HepG2 (cell line): ENCODE data around the gene PPP1R9A. TPM values are rescaled to one million over a fixed set of nuclear protein-coding genes. Genes with fewer than 3 reads are reported as not detected.

Experiments
- ARNT2 ChIP-seq: sonication (generic); formaldehyde crosslinking; IDR thresholded peaks from 2 replicates; pipeline ENCODE4 v1.8.0; 2022; ENCODE audit warnings: mild to moderate bottlenecking, low read depth, missing genetic modification reagents, moderate library complexity
- FOXA1 ChIP-seq, 2 experiments: fragments of 450-650 bp in 1 of 2; sonication (generic) in 1 of 2; formaldehyde crosslinking in 1 of 2; IDR thresholded peaks; 2 replicates each; pipeline versions ENCODE4 v1.4.0 to v1.6.1; 2016 to 2020; ENCODE audit warnings: missing genetic modification reagents in 1 of 2
- FOXP4 ChIP-seq: sonication (generic); formaldehyde crosslinking; IDR thresholded peaks from 2 replicates; pipeline ENCODE4 v1.4.0; 2020; ENCODE audit warnings: missing genetic modification reagents
- GATAD2A ChIP-seq: IDR thresholded peaks from 2 replicates; pipeline ENCODE4 v1.6.1; 2016
- GRHL1 ChIP-seq: sonication (generic); formaldehyde crosslinking; conservative IDR thresholded peaks from 2 replicates; pipeline ENCODE4 v1.8.0; 2022; ENCODE audit warnings: missing genetic modification reagents
- HHEX ChIP-seq: IDR thresholded peaks from 2 replicates; pipeline ENCODE4 v1.6.1; 2016; ENCODE audit warnings: control low read depth
- ISL2 ChIP-seq: sonication (generic); formaldehyde crosslinking; IDR thresholded peaks from 2 replicates; pipeline ENCODE4 v1.5.0; 2020; ENCODE audit warnings: missing genetic modification reagents
- KMT2B ChIP-seq: IDR thresholded peaks from 2 replicates; pipeline ENCODE4 v1.6.1; 2016; ENCODE audit warnings: missing genetic modification reagents, missing compliant biosample characterization
- NKX3-1 ChIP-seq: sonication (generic); formaldehyde crosslinking; IDR thresholded peaks from 2 replicates; pipeline ENCODE4 v1.5.0; 2020; ENCODE audit warnings: missing genetic modification reagents
- RCOR2 ChIP-seq: IDR thresholded peaks from 2 replicates; pipeline ENCODE4 v1.6.1; 2016; ENCODE audit warnings: missing biosample characterization, missing genetic modification reagents
- RFX1 ChIP-seq: fragments of 450-650 bp; IDR thresholded peaks from 2 replicates; pipeline ENCODE4 v1.6.1; 2017
- RFX3 ChIP-seq: IDR thresholded peaks from 2 replicates; pipeline ENCODE4 v1.6.1; 2016; ENCODE audit warnings: missing biosample characterization, missing genetic modification reagents
- RXRB ChIP-seq: IDR thresholded peaks from 2 replicates; pipeline ENCODE4 v1.6.1; 2016; ENCODE audit warnings: borderline replicate concordance, missing genetic modification reagents, missing compliant biosample characterization
- TARDBP ChIP-seq: sonication (generic); formaldehyde crosslinking; IDR thresholded peaks from 2 replicates; pipeline ENCODE4 v1.8.0; 2022; ENCODE audit warnings: mild to moderate bottlenecking, missing genetic modification reagents
- TBX3 ChIP-seq: fragments of 450-650 bp; IDR thresholded peaks from 2 replicates; pipeline ENCODE4 v1.6.1; 2017; ENCODE audit warnings: antibody characterized with exemption, mild to moderate bottlenecking, inconsistent platforms, borderline replicate concordance
- TCF7 ChIP-seq: sonication (generic); IDR thresholded peaks from 2 replicates; pipeline ENCODE4 v1.6.1; 2016; ENCODE audit warnings: antibody characterized with exemption, low read depth
- ZBTB42 ChIP-seq: sonication (generic); formaldehyde crosslinking; IDR thresholded peaks from 2 replicates; pipeline ENCODE4 v1.5.0; 2020; ENCODE audit warnings: mild to moderate bottlenecking, missing genetic modification reagents
- ZFP36L1 ChIP-seq: sonication (generic); formaldehyde crosslinking; IDR thresholded peaks from 2 replicates; pipeline ENCODE4 v1.8.0; 2022; ENCODE audit warnings: mild to moderate bottlenecking, missing genetic modification reagents, moderate library complexity
- ZMYM4 ChIP-seq: sonication (generic); formaldehyde crosslinking; IDR thresholded peaks from 2 replicates; pipeline ENCODE4 v1.8.1; 2023; ENCODE audit warnings: mild to moderate bottlenecking, missing genetic modification reagents
- ZNF331 ChIP-seq: sonication (generic); formaldehyde crosslinking; IDR thresholded peaks from 2 replicates; pipeline ENCODE4 v1.4.0; 2020; ENCODE audit warnings: missing genetic modification reagents
- ZNF775 ChIP-seq: sonication (generic); formaldehyde crosslinking; IDR thresholded peaks from 2 replicates; pipeline ENCODE4 v1.4.0; 2020; ENCODE audit warnings: missing genetic modification reagents, mild to moderate bottlenecking, moderate library complexity, borderline replicate concordance
- polyA plus RNA-seq, 8 experiments: library from polyadenylated mRNA; depleted of rRNA in 3 of 8; stranded (reverse) in 7 of 8; unstranded in 1 of 8; fragments of >200 nt; fragmentation: Illumina TruSeq in 4 of 8; extraction: Trizol in 4 of 8; gene quantifications; 2 replicates each; pipeline versions ENCODE4 v1.2.1 to v1.2.3, GENCODE V29; 2011 to 2016; ENCODE audit warnings: low read depth in 4 of 8, missing spikeins in 1 of 8, mixed read lengths in 1 of 8; ENCODE audit not compliant: insufficient read depth in 1 of 8
- total RNA-seq, 5 experiments: library from RNA; depleted of rRNA; stranded (reverse); fragments of >200 nt; fragmentation: Illumina TruSeq; extraction: Trizol; gene quantifications; 2 replicates each; pipeline ENCODE4 v1.2.3, GENCODE V29; 2016; ENCODE audit warnings: low read depth in 1 of 5
- TF ChIP-seq, protein P1 (sequence below): sonication (generic); formaldehyde crosslinking; IDR thresholded peaks from 2 replicates; pipeline ENCODE4 v1.4.0; 2020; ENCODE audit warnings: missing genetic modification reagents
- TF ChIP-seq, protein P2 (sequence below), 2 experiments: IDR thresholded peaks; 2 replicates each; pipeline ENCODE4 v1.6.1; 2011 to 2012; ENCODE audit warnings: low read length in 2 of 2, borderline replicate concordance in 1 of 2, low read depth in 1 of 2, mild to moderate bottlenecking in 1 of 2, moderate library complexity in 1 of 2

Gene PPP1R9A
- total and polyA plus RNA-seq, 2 of the 13 experiments (the other 11 are each of a cell fraction or from before 2014, with no cell fraction given), result 11.4 to 31.9 TPM

DNA sequence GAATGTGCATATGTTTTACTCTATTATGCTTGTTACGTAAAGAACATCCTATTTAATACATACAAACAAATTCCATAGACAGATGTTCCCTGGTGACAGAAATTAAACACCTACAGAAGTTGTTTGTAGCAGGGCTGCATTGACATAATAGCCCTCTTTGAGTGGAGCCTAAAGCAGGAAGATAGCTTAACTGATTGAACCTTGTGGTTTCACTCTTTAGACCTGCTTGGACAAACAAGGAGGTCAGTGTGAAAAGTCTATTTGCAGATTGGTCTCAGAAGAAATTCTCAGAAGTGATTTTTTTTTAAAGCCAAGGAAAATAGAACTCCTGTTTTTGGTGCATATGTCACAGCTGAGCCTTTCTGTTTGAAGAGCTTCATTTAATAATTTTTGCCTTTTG, 121.3 kb downstream of the PPP1R9A start (continued):
- peak; percentile 84 for TF ChIP-seq TBX3
- 0 out of 2 replicates have a peak, but pooled peaks have one; percentile 59 for TF ChIP-seq ZNF775 (CRISPR knock-in tag)
- peak; percentile 35; the same call in 1 of the 2 replicates for TF ChIP-seq ZBTB42 (CRISPR knock-in tag)
- TF ChIP-seq RFX1, result no peak
- TF ChIP-seq RCOR2 (CRISPR knock-in tag), result peak; percentile 78
- TF ChIP-seq, protein P1, sequence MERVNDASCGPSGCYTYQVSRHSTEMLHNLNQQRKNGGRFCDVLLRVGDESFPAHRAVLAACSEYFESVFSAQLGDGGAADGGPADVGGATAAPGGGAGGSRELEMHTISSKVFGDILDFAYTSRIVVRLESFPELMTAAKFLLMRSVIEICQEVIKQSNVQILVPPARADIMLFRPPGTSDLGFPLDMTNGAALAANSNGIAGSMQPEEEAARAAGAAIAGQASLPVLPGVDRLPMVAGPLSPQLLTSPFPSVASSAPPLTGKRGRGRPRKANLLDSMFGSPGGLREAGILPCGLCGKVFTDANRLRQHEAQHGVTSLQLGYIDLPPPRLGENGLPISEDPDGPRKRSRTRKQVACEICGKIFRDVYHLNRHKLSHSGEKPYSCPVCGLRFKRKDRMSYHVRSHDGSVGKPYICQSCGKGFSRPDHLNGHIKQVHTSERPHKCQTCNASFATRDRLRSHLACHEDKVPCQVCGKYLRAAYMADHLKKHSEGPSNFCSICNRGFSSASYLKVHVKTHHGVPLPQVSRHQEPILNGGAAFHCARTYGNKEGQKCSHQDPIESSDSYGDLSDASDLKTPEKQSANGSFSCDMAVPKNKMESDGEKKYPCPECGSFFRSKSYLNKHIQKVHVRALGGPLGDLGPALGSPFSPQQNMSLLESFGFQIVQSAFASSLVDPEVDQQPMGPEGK (CRISPR knock-in tag), result 0 out of 2 replicates have a peak, but pooled peaks have one; percentile 17
- peak; percentile 95 for TF ChIP-seq ISL2 (CRISPR knock-in tag)
- no peak for TF ChIP-seq GRHL1 (CRISPR knock-in tag)
- 0 out of 2 replicates have a peak, but pooled peaks have one; percentile 46 for TF ChIP-seq KMT2B (CRISPR knock-in tag)
- no peak for TF ChIP-seq FOXA1 (IDR thresholded peaks at IDR 0.05)
- TF ChIP-seq FOXA1 (CRISPR knock-in tag; IDR thresholded peaks at IDR 0.05), result peak; percentile 87
- peak; percentile 69 for TF ChIP-seq ZMYM4 (CRISPR knock-in tag)
- 0 out of 2 replicates have a peak, but pooled peaks have one; percentile 44 for TF ChIP-seq HHEX (CRISPR knock-in tag)
- TF ChIP-seq ARNT2 (CRISPR knock-in tag), result 0 out of 2 replicates have a peak, but pooled peaks have one; percentile 33
- peak; percentile 95 for TF ChIP-seq GATAD2A (CRISPR knock-in tag)
- peak; percentile 84 for TF ChIP-seq TCF7
- peak; percentile 70; the same call in 1 of the 2 replicates for TF ChIP-seq RXRB (CRISPR knock-in tag)
- TF ChIP-seq ZNF331, result peak; percentile 71; the same call in 1 of the 2 replicates
- 0 out of 2 replicates have a peak, but pooled peaks have one; percentile 24 for TF ChIP-seq NKX3-1 (CRISPR knock-in tag)
- no peak for TF ChIP-seq ZFP36L1 (CRISPR knock-in tag)
- 0 out of 2 replicates have a peak, but pooled peaks have one; percentile 50 for TF ChIP-seq TARDBP (CRISPR knock-in tag)
- no peak for TF ChIP-seq RFX3 (CRISPR knock-in tag)
- TF ChIP-seq, protein P2, sequence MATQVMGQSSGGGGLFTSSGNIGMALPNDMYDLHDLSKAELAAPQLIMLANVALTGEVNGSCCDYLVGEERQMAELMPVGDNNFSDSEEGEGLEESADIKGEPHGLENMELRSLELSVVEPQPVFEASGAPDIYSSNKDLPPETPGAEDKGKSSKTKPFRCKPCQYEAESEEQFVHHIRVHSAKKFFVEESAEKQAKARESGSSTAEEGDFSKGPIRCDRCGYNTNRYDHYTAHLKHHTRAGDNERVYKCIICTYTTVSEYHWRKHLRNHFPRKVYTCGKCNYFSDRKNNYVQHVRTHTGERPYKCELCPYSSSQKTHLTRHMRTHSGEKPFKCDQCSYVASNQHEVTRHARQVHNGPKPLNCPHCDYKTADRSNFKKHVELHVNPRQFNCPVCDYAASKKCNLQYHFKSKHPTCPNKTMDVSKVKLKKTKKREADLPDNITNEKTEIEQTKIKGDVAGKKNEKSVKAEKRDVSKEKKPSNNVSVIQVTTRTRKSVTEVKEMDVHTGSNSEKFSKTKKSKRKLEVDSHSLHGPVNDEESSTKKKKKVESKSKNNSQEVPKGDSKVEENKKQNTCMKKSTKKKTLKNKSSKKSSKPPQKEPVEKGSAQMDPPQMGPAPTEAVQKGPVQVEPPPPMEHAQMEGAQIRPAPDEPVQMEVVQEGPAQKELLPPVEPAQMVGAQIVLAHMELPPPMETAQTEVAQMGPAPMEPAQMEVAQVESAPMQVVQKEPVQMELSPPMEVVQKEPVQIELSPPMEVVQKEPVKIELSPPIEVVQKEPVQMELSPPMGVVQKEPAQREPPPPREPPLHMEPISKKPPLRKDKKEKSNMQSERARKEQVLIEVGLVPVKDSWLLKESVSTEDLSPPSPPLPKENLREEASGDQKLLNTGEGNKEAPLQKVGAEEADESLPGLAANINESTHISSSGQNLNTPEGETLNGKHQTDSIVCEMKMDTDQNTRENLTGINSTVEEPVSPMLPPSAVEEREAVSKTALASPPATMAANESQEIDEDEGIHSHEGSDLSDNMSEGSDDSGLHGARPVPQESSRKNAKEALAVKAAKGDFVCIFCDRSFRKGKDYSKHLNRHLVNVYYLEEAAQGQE (IDR thresholded peaks at IDR 0.05; ENCODE audit: borderline replicate concordance in 1 of 2, low read depth in 1 of 2, low read length in 2 of 2), result no peak
- TF ChIP-seq FOXP4 (CRISPR knock-in tag), result peak; percentile 96
